DMS 273 treated with DMSO at 0.1 percent for 48 hours (cell line): ENCODE measurements around the gene SLC12A1.

Source experiments
- DNase-seq: peaks from one replicate; lab custom pipeline; 2025; lab: John Stamatoyannopoulos, UW

SLC12A1 gene

GRCh38 chr15:48205981-48206380 is at the start of gene SLC12A1:
SLC12A1 (plus strand) TSS chr15:48206302; CDS start chr15:48207720, 1,418 bp downstream.
- no peak for DNase-seq

DNA sequence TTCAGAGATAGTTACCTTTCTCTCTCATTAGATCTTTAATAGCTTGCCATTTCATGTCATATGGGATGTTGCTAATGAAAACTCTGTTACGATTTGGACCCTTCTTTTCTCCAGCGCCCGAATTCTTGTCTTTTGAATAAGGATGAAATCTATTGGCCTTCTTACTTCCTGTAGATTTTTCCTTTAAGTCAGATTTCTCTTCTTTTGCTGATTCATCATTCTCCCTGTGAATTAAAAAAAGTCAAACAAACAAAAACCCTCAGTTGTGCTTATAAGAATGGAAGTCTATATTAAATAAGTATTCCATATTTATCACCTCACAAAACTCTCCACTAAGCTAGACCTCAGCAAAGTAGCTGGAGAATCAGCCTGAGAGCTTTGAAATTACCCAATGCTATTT is 37.5 kb upstream of the SLC12A1 start:
- DNase-seq = no peak

GRCh38 chr15:48170981-48171380 is 35.1 kb upstream of the SLC12A1 start:
- DNase-seq = no peak

DNA sequence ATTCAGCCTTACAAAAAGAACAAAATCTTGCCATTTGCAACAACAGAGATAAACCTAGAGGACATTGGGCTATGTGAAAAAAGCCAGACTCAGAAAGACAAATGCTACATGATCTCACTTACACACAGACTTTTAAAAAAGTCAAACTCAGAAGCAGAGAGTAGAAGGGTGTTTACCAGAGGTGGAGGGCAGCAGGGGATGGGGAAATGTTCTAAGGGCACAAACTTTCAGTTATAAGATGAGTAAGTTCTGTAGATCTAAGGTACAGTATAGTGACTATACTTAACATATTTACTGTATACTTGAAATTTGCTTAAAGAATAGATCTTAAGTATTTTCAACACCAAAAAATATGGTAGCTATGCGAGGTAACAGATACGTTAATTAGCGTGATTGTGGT is 31.0 kb upstream of the SLC12A1 start:
- no peak for DNase-seq

DNA sequence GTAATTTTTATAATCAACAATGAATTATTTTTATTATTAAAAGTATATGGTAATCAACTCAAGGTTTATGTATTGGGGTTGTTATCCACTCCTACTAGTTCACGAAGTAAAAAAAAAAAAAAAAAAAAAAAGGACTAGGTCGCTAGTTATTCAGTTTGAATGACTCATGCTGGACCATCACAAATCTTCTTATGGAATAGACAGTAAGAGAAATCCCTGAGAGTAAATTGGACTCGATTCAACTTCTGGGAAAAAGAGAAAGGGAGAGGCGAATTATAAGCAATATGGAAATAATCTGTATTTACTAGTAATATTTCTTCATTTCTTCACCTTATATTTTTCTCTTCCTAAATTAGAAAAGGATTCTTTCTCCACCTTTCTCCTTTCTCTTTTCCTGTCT is 30.0 kb upstream of the SLC12A1 start:
- no peak for DNase-seq

GRCh38 chr15:48176957-48177356 is 29.1 kb upstream of the SLC12A1 start:
- no peak for DNase-seq

DNA sequence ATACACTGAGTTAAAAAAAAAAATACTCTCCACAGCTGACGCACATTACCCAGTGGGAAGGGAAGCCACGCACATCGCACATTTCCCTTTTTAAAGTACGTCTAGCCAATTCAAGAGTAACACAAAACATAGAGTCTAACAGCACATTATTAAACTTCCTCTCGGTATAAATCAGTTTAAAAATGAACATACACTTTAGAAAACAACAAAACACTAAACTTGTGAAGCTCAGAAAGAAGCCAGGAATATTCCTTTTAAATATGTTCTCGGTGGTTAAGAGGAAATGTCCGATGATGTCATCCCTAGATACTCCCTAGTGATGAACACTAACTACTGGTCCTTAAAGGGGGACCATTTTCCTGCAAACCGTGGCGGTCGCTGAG is 28.7 kb upstream of the SLC12A1 start:
- DNase-seq = no peak

DNA sequence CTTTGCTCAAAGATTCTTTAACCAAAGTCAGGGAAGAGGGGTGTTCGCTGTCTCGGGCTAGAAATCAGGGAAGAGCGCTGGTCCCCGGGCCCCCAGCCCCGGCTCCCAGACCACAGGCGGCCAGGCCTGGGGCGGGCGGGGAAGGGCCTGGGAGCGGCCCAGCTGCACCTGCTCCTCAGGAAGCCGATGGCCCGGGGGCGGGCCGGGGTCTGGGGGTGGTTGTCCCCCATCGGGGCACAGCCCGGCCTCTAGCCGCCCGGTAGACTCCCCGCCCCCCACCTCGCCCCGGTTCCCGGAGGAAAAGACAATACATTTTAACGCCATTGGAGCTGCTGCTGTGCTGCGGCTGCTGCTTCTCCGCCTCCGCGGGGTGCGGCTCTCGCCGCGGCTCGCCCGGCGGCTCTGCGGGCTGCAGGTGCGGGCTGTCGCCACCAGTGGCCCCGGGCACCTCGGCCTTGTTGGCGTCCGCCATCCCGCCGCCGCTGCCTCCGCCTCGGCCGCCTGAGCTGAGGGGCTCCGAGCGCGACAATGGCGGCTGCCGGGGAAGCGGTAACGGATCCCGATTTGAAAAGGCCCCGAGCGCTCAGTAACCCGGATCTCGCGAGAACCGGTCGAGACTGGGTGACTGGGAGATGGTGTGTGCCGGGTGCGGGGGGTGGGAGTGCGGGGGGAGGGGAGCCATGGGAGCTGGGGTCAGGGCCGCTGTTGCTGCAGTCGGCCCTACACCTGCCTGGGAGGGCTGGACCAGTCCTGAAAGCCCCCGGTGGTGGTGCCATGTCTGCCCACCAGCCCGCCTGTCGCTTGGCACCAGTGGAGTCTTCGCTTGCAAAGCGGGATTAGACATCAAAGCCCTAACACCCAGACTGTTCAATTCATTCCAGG is 28.1 kb upstream of the SLC12A1 start, which contains the start of gene MYEF2:
Gene MYEF2, minus strand, starts transcription at position 530 of the 882 bp plus-strand sequence. Its CDS starts 58 bp downstream, at position 472.
- no peak for DNase-seq

- DNase-seq = no peak
Observed at GRCh38 chr15:48178648-48178931, 27.5 kb upstream of the SLC12A1 start.

GRCh38 chr15:48182749-48183148 is 23.4 kb upstream of the SLC12A1 start:
- DNase-seq = no peak

GRCh38 chr15:48185529-48185928 is 20.6 kb upstream of the SLC12A1 start:
- DNase-seq = no peak

DNA sequence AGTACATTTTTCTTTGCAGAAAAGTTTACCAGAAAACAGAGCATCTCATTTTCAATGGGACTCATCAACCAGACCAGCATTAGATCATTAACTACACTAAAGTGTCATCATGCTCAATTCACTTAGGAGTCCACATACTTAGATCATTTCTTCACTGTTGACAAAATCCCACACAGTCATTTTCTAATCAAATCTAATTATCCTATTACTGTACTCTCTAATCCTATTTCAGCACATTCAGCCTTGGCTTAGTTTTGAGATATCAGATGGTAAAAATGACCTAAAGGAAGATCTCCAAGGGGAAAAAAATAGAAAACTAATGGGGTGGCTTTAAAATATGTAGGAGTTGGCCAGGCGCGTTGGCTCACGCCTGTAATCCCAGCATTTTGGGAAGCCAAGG is 19.8 kb upstream of the SLC12A1 start:
- DNase-seq = no peak

GRCh38 chr15:48190932-48191573 is 15.0 kb upstream of the SLC12A1 start:
- DNase-seq = no peak

DNA sequence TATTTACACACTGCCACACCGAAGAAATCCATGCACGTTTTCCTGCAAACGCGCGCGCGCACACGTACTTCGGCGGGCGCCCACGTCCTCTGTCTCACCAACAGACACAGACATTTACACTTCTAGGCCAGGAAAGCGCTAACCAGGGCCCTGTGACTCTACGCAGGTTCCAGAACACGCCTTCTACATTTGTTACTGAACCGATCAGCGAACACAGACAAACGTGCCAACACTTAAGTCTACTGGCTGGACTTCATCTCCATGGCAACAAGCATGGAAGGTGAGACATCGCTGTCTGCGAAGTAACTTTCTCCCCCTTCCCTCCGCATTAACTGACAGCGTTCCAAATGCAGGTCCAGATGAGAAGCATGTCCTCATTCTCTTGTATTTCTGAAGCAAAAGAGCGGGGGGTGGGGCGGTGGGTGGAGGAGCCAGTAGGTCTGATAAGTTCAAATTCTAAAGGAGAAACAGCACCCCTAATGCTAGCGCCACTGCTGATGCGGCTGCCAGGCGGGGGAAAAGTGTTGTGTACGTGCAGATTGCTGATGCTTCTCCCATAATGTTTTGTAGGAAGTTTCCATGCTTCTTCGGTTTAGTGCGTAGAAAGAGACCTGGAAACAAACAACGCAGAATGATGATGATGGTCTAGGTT is 14.4 kb upstream of the SLC12A1 start, which contains the start of gene CTXN2:
Gene CTXN2, plus strand, starts transcription at position 92 of the 652 bp plus-strand sequence. CDS start 9,636 bp downstream, outside the sequence.
- peak; percentile 6 for DNase-seq

DNA sequence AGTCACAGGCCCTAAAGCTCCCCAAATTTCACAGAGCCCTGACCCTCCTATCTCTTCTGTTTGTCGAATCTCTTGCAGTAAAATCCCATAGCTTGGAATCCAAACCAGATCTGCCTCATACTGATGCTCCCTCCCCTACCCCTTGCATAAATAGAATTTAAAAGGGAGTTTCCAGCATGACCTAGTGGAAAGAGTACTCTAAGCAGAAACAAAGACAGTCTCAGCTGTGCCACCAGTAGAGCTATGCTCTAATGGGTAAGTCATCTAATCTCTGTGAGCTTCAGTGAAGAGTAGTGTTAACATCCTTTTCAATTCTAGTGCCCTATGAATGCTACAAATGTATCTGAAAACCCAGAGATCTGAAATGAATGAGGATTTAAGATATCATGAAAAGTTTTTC is 4.0 kb upstream of the SLC12A1 start:
- DNase-seq = no peak

DNA sequence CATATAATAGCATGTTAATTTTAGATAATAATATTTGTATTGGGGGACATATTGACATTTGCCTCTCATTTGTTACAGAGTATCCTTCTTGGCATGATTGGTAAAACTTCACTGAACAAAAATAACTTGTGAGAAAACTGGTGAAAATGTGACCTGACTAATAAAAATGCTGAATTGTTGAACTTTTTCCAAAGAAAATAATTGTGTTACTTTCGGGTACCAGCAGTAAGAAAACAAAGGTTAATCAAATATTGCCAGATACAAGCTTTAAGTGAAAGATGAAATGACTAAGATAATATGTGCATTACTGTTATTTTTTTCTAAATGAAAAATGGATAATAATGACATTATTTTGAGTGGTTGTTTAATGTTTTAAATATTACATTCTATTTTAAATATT is 15.2 kb downstream of the SLC12A1 start:
- no peak for DNase-seq

DNA sequence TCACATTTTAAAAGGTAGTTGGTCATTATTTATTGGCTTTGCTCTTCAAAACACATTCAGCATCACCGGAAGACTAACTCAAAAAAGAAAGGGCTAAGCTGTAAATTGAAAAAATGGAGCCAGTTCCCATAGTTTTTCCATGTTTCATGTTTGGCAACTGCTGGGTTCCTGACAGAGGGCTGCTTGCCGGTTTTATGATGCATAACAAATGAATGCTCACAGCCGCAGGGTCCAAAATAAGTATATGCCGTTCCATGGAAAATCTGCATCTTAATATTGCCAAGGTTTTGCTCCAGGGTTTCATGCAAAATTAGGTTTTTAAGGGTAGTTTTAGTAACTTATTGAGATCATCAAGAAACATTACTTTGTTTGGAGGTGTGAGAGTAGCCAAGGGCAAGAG is 15.8 kb downstream of the SLC12A1 start:
- no peak for DNase-seq

GRCh38 chr15:48222627-48223026 is 16.5 kb downstream of the SLC12A1 start:
- no peak for DNase-seq

DNA sequence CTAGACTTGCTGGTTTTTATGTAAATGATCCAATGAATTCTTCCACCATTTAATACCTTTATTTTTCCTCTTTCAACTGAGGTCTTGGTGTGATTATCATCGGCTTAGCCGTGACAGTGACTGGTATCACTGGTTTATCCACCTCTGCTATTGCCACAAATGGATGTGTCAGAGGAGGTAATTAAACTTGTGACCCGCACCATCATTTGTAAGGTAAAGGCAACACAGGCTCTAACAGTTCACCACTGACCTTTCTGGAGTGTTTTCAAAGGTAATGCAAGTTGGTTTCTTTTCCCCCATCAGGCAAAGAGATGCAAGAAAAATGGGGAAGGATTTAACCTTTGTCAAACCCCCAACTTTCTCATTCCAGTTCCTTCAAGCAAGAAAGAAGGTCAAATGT is 19.7 kb downstream of the SLC12A1 start:
- no peak for DNase-seq

DNA sequence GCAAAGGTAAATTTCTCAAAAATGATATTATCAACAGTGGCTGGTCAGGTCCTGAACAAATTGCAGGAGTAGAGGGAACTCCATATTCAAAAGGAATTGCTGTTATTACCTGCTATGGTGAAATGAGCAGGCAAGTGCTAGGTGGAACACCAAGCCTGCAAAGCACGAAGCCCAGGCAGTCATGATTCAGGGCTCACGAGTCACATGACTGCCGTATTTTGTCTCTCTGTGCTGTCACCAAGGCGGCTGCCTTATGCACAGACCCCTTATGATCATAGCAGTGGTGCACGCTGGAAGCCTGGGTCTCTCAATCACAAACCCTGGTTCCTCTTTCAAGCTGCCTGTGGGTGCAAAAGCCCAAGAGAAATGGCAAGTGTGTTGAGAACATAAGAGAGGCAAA is 24.4 kb downstream of the SLC12A1 start:
- DNase-seq = no peak

- DNase-seq = no peak
Observed at GRCh38 chr15:48233246-48233645, 27.1 kb downstream of the SLC12A1 start.

DNA sequence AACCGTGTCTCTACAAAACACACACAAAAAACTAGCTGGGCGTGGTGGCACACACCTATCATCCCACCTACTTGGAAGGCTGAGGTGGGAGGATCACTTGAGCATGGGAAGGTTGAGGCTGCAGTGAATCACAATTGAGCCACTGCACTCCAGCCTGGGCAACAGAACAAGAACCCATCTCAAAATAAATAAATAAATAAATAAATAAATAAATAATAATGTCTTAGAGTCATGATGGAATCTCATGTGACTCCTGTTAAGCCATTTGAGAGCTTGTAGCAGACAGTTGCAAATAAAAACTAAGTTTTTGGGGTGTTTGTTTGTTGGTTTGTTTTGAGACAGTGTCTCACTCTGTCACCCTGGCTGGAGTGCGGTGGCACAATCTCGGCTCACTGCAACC is 33.2 kb downstream of the SLC12A1 start:
- no peak for DNase-seq

GRCh38 chr15:48242015-48242414 is 35.9 kb downstream of the SLC12A1 start:
- DNase-seq = no peak
